Mucosa of stomach (tissue), 1 donor: ENCODE results near the gene AGPS.

ENCODE experiments used
- H3K27me3 ChIP-seq: one replicate; pipeline ENCODE4 v1.7.0; 2013; ENCODE audit warnings: mild to moderate bottlenecking, low read length; ENCODE audit not compliant: control insufficient read depth, insufficient read depth
- H3K36me3 ChIP-seq: one replicate; pipeline ENCODE4 v1.7.0; 2013; ENCODE audit warnings: low read length; ENCODE audit not compliant: control insufficient read depth, insufficient read depth
- H3K4me1 ChIP-seq: one replicate; pipeline ENCODE4 v1.7.0; 2013; ENCODE audit warnings: mild to moderate bottlenecking, low read length; ENCODE audit not compliant: control insufficient read depth, insufficient read depth
- H3K4me3 ChIP-seq: one replicate; pipeline ENCODE4 v1.7.0; 2013; ENCODE audit warnings: low read length
- H3K9ac ChIP-seq: one replicate; pipeline ENCODE4 v1.7.0; 2013; ENCODE audit warnings: mild to moderate bottlenecking, low read length, moderate library complexity
- H3K9me3 ChIP-seq: one replicate; pipeline ENCODE4 v1.7.0; 2013; ENCODE audit warnings: mild to moderate bottlenecking, low read length, moderate library complexity; ENCODE audit not compliant: control insufficient read depth
- donor health status: Pancreatic carcinoma.

Gene AGPS

GRCh38 chr2:177574356-177574755 is 181.8 kb downstream of the AGPS start:
- no peak overlapping the region for H3K4me3 ChIP-seq
- H3K9me3 ChIP-seq: no peaks in the 10 kb centered on the region
- no peaks in the 10 kb centered on the region for H3K36me3 ChIP-seq
- peaks cover 7% of the 10 kb centered on the region for H3K4me1 ChIP-seq
- H3K9ac ChIP-seq: no peak overlapping the region
- H3K27me3 ChIP-seq: no peaks in the 10 kb centered on the region

- H3K9ac ChIP-seq: no peak overlapping the region
- no peaks in the 10 kb centered on the region for H3K9me3 ChIP-seq
- H3K36me3 ChIP-seq: no peaks in the 10 kb centered on the region
- no peaks in the 10 kb centered on the region for H3K27me3 ChIP-seq
- H3K4me1 ChIP-seq: peaks cover 7% of the 10 kb centered on the region
- no peak overlapping the region for H3K4me3 ChIP-seq
Measured at GRCh38 chr2:177575358-177575757, 182.8 kb downstream of the AGPS start.

GRCh38 chr2:177577075-177577474 is 184.5 kb downstream of the AGPS start:
- H3K27me3 ChIP-seq: no peaks in the 10 kb centered on the region
- H3K4me1 ChIP-seq: peaks cover under 1% of the 10 kb centered on the region
- no peak overlapping the region for H3K9ac ChIP-seq
- H3K4me3 ChIP-seq: no peak overlapping the region
- H3K9me3 ChIP-seq: no peaks in the 10 kb centered on the region
- H3K36me3 ChIP-seq: no peaks in the 10 kb centered on the region

GRCh38 chr2:177578454-177578853 is 185.9 kb downstream of the AGPS start:
- no peaks in the 10 kb centered on the region for H3K9me3 ChIP-seq
- no peak overlapping the region for H3K4me3 ChIP-seq
- H3K27me3 ChIP-seq: no peaks in the 10 kb centered on the region
- no peak overlapping the region for H3K9ac ChIP-seq
- no peaks in the 10 kb centered on the region for H3K36me3 ChIP-seq
- no peaks in the 10 kb centered on the region for H3K4me1 ChIP-seq

- Histone ChIP-seq H3K9me3 (no peaks in the 10 kb centered on the region), H3K36me3 (no peaks in the 10 kb centered on the region), H3K9ac (no peak overlapping the region)
Measured at GRCh38 chr2:177579486-177580036, 187.0 kb downstream of the AGPS start.

GRCh38 chr2:177582000-177582399 is 189.4 kb downstream of the AGPS start:
- H3K9ac ChIP-seq: no peak overlapping the region
- no peaks in the 10 kb centered on the region for H3K4me1 ChIP-seq
- H3K9me3 ChIP-seq: no peaks in the 10 kb centered on the region
- H3K27me3 ChIP-seq: no peaks in the 10 kb centered on the region
- no peaks in the 10 kb centered on the region for H3K36me3 ChIP-seq
- H3K4me3 ChIP-seq: no peak overlapping the region

More at GRCh38 chr2:177579486-177580036, 187.0 kb downstream of the AGPS start:
- H3K4me1 ChIP-seq: no peaks in the 10 kb centered on the region
- no peak overlapping the region for H3K4me3 ChIP-seq
- no peaks in the 10 kb centered on the region for H3K27me3 ChIP-seq

GRCh38 chr2:177584030-177584692 is 191.6 kb downstream of the AGPS start:
- Histone ChIP-seq H3K9ac (no peak overlapping the region), H3K4me1 (no peaks in the 10 kb centered on the region), H3K4me3 (no peak overlapping the region)

GRCh38 chr2:177585234-177585863 is 192.8 kb downstream of the AGPS start:
- Histone ChIP-seq H3K9ac (no peak overlapping the region), H3K4me3 (no peak overlapping the region), H3K9me3 (no peaks in the 10 kb centered on the region), H3K4me1 (no peaks in the 10 kb centered on the region), H3K36me3 (no peaks in the 10 kb centered on the region), H3K27me3 (no peaks in the 10 kb centered on the region)

More at GRCh38 chr2:177584030-177584692, 191.6 kb downstream of the AGPS start:
- H3K9me3 ChIP-seq: no peaks in the 10 kb centered on the region
- H3K27me3 ChIP-seq: no peaks in the 10 kb centered on the region
- no peaks in the 10 kb centered on the region for H3K36me3 ChIP-seq

GRCh38 chr2:177586154-177586553 is 193.6 kb downstream of the AGPS start:
- no peak overlapping the region for H3K4me3 ChIP-seq
- no peaks in the 10 kb centered on the region for H3K27me3 ChIP-seq
- no peaks in the 10 kb centered on the region for H3K9me3 ChIP-seq
- H3K36me3 ChIP-seq: no peaks in the 10 kb centered on the region
- H3K9ac ChIP-seq: no peak overlapping the region
- no peaks in the 10 kb centered on the region for H3K4me1 ChIP-seq

GRCh38 chr2:177587371-177587770 is 194.8 kb downstream of the AGPS start:
- Histone ChIP-seq H3K4me1 (no peaks in the 10 kb centered on the region), H3K27me3 (no peaks in the 10 kb centered on the region), H3K4me3 (no peak overlapping the region), H3K9ac (no peak overlapping the region), H3K9me3 (no peaks in the 10 kb centered on the region), H3K36me3 (no peaks in the 10 kb centered on the region)

GRCh38 chr2:177588671-177589070 is 196.1 kb downstream of the AGPS start:
- H3K9me3 ChIP-seq: no peaks in the 10 kb centered on the region
- no peak overlapping the region for H3K4me3 ChIP-seq
- H3K4me1 ChIP-seq: no peaks in the 10 kb centered on the region
- H3K27me3 ChIP-seq: no peaks in the 10 kb centered on the region
- no peak overlapping the region for H3K9ac ChIP-seq
- H3K36me3 ChIP-seq: no peaks in the 10 kb centered on the region

GRCh38 chr2:177589186-177589585 is 196.6 kb downstream of the AGPS start:
- no peaks in the 10 kb centered on the region for H3K9me3 ChIP-seq
- no peaks in the 10 kb centered on the region for H3K36me3 ChIP-seq
- no peak overlapping the region for H3K9ac ChIP-seq
- no peak overlapping the region for H3K4me3 ChIP-seq
- no peaks in the 10 kb centered on the region for H3K27me3 ChIP-seq
- no peaks in the 10 kb centered on the region for H3K4me1 ChIP-seq
